GM12878 (cell line): ENCODE results near the gene DMXL1.

Source experiments
- ATF3 ChIP-seq: IDR thresholded peaks from 2 replicates; pipeline ENCODE4 v1.6.1; 2011; ENCODE audit warnings: low read depth, mild to moderate bottlenecking, low read length, moderate library complexity, borderline replicate concordance; ENCODE audit errors: extremely low read depth
- BRCA1 ChIP-seq: IDR thresholded peaks from 2 replicates; pipeline ENCODE4 v1.6.1; 2011; ENCODE audit warnings: low read depth, low read length, improper control_type of control experiment
- CEBPB ChIP-seq, 2 experiments: fragments of 150-350 bp in 1 of 2; IDR thresholded peaks; 2 replicates each; pipeline ENCODE4 v1.6.1; 2012 to 2014; ENCODE audit warnings: low read depth in 2 of 2, low read length in 2 of 2, borderline replicate concordance in 1 of 2, inconsistent platforms in 1 of 2
- CREB1 ChIP-seq: IDR thresholded peaks from 2 replicates; pipeline ENCODE4 v1.6.1; 2012; ENCODE audit warnings: low read depth, mild to moderate bottlenecking, inconsistent platforms
- EZH2 ChIP-seq: IDR thresholded peaks from 2 replicates; pipeline ENCODE4 v1.6.1; 2012; ENCODE audit warnings: low read depth, mild to moderate bottlenecking, control low read depth, inconsistent platforms, low read length, borderline replicate concordance; ENCODE audit not compliant: control insufficient read depth
- HDAC6 ChIP-seq: fragments of 200-600 bp; sonication (generic); IDR thresholded peaks from one replicate; pipeline ENCODE4 v1.8.0; 2017; ENCODE audit warnings: antibody characterized with exemption; ENCODE audit not compliant: unreplicated experiment
- NFIC ChIP-seq: IDR thresholded peaks from 2 replicates; pipeline ENCODE4 v1.6.1; 2012; ENCODE audit warnings: low read depth, mild to moderate bottlenecking, inconsistent platforms, low read length, moderate library complexity
- POLR2AphosphoS5 ChIP-seq: IDR thresholded peaks from 2 replicates; pipeline ENCODE4 v1.6.1; 2011; ENCODE audit warnings: mild to moderate bottlenecking, low read length, inconsistent platforms
- RBBP5 ChIP-seq: fragments of 200-600 bp; sonication (generic); conservative IDR thresholded peaks from 2 replicates; pipeline ENCODE4 v1.6.1; 2016
- RFX5 ChIP-seq: IDR thresholded peaks from 2 replicates; pipeline ENCODE4 v1.6.1; 2011; ENCODE audit warnings: low read depth, low read length, improper control_type of control experiment
- SMC3 ChIP-seq: IDR thresholded peaks from 2 replicates; pipeline ENCODE4 v1.6.1; 2011; ENCODE audit warnings: low read length, improper control_type of control experiment, borderline replicate concordance
- TARDBP ChIP-seq: IDR thresholded peaks from 2 replicates; pipeline ENCODE4 v1.6.1; 2016; ENCODE audit warnings: borderline replicate concordance
- TCF3 ChIP-seq: IDR thresholded peaks from 2 replicates; pipeline ENCODE4 v1.6.1; 2012; ENCODE audit warnings: low read depth, mild to moderate bottlenecking, low read length, borderline replicate concordance; ENCODE audit not compliant: insufficient read depth
- TF ChIP-seq, protein P1 (sequence below), 3 experiments: IDR thresholded peaks in 2 of 3; conservative IDR thresholded peaks in 1 of 3; 2 replicates each; pipeline ENCODE4 v1.5.1; 2011; ENCODE audit warnings: low read depth in 3 of 3, low read length in 3 of 3, mild to moderate bottlenecking in 3 of 3, control low read depth in 2 of 3, moderate library complexity in 2 of 3, inconsistent platforms in 1 of 3, mixed read lengths in 1 of 3; ENCODE audit not compliant: control insufficient read depth in 2 of 3, insufficient read depth in 1 of 3; ENCODE audit errors: extremely low read depth in 1 of 3

DNA sequence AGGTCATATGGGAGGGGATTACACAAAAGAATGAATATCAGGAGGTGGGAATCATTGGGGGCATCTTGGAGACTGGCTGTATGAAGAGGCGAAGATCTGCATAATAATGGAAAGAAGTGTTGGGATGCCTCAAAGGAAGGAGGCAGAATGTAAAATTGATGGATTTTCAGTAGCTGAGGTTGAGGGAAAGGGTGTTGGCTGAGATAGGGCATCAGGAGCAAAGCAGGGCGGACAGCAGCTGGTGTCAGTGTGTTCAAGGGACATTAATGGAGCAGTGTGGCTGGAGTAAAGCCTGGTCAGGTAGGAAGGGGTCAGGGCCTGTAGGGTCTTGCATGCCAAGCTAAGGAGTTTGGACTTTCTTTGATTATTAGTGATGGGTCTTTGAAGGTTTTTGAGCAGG lies 219.7 kb downstream of the DMXL1 start:
- TF ChIP-seq TCF3, result no peak
- TF ChIP-seq TARDBP, result no peak
- no peak for TF ChIP-seq RFX5
- no peak for TF ChIP-seq ATF3
- TF ChIP-seq EZH2, result no peak
- TF ChIP-seq HDAC6, result no peak
- TF ChIP-seq NFIC, result peak; percentile 5; the same call in 1 of the 2 replicates
- TF ChIP-seq POLR2AphosphoS5, result no peak
- no peak for TF ChIP-seq CEBPB (IDR thresholded peaks at IDR 0.05; ENCODE audit: borderline replicate concordance in 1 of 2, low read depth in 2 of 2, low read length in 2 of 2)
- TF ChIP-seq BRCA1, result no peak
- TF ChIP-seq RBBP5, result no peak
- TF ChIP-seq CREB1, result no peak
- TF ChIP-seq, protein P1, sequence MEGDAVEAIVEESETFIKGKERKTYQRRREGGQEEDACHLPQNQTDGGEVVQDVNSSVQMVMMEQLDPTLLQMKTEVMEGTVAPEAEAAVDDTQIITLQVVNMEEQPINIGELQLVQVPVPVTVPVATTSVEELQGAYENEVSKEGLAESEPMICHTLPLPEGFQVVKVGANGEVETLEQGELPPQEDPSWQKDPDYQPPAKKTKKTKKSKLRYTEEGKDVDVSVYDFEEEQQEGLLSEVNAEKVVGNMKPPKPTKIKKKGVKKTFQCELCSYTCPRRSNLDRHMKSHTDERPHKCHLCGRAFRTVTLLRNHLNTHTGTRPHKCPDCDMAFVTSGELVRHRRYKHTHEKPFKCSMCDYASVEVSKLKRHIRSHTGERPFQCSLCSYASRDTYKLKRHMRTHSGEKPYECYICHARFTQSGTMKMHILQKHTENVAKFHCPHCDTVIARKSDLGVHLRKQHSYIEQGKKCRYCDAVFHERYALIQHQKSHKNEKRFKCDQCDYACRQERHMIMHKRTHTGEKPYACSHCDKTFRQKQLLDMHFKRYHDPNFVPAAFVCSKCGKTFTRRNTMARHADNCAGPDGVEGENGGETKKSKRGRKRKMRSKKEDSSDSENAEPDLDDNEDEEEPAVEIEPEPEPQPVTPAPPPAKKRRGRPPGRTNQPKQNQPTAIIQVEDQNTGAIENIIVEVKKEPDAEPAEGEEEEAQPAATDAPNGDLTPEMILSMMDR (IDR thresholded peaks at IDR 0.05 in 2 of 3, conservative IDR thresholded peaks at IDR 0.05 in 1 of 3; ENCODE audit: control insufficient read depth in 2 of 3, extremely low read depth in 1 of 3, insufficient read depth in 1 of 3, low read depth in 3 of 3, low read length in 3 of 3), result no peak
- no peak for TF ChIP-seq SMC3
